ENCODE results near the gene NR1I2. TPM values are rescaled to one million over a fixed set of nuclear protein-coding genes. Genes with fewer than 3 reads are reported as not detected.

The NR1I2 gene
- total and polyA plus RNA-seq, 4 donors: 3.2 to 121 (median 48.1) TPM

DNA sequence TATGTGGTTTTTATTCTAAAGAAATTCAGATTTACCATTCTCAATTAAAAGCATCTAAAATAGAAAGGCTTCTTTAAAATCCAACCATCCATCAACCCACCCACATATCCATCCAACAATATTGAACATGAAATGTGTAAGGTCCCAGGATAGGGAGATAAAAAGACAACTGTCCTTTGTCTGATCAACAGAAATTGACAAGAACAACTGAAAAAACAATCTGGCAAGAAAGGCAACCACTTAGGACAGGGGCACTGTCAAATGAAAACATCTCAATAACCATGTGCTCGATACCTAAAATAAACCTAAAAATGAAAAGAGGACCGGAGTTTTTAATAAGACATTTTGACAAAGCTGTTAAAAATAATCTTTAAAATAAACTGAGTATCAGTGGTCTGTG lies 67.2 kb downstream of the NR1I2 start:
- Histone ChIP-seq H3K36me3 (ENCODE audit: control insufficient read depth in 4 of 4, insufficient read depth in 3 of 4, low read depth in 1 of 4, low read length in 3 of 4) (no peaks in the 10 kb centered on the region), H3K4me3 (ENCODE audit: low read depth in 1 of 3, low read length in 3 of 3) (no peak overlapping the region), H3K9ac (ENCODE audit: low read depth in 1 of 2, low read length in 2 of 2) (no peak overlapping the region), H3K27ac (ENCODE audit: low read depth in 1 of 2, low read length in 2 of 2) (no peak overlapping the region), H3K4me1 (ENCODE audit: control insufficient read depth in 4 of 4, insufficient read depth in 4 of 4, low read length in 3 of 4) (no peaks in the 10 kb centered on the region), H3K27me3 (ENCODE audit: control insufficient read depth in 4 of 4, insufficient read depth in 4 of 4, low read length in 3 of 4) (no peaks in the 10 kb centered on the region), H3K9me3 (ENCODE audit: control insufficient read depth in 4 of 4, low read length in 3 of 4) (no peaks in the 10 kb centered on the region)
- no peak for DNase-seq (ENCODE audit: low spot score)
- 93% methylated on average over 2 of the region's 2 CpGs for whole genome bisulfite sequencing
- TF ChIP-seq EGR1 (IDR thresholded peaks at IDR 0.05; ENCODE audit: low read depth in 2 of 2) (no peak), SP1 (IDR thresholded peaks at IDR 0.05) (no peak), HNF4A (conservative IDR thresholded peaks at IDR 0.05) (no peak), NR2F2 (IDR thresholded peaks at IDR 0.05) (no peak), TAF1 (conservative IDR thresholded peaks at IDR 0.05) (no peak), RAD21 (IDR thresholded peaks at IDR 0.05) (no peak), HNF4G (IDR thresholded peaks at IDR 0.05) (no peak), ZBTB33 (IDR thresholded peaks at IDR 0.05) (no peak), YY1 (IDR thresholded peaks at IDR 0.05) (no peak)
- TF ChIP-seq, protein P1, sequence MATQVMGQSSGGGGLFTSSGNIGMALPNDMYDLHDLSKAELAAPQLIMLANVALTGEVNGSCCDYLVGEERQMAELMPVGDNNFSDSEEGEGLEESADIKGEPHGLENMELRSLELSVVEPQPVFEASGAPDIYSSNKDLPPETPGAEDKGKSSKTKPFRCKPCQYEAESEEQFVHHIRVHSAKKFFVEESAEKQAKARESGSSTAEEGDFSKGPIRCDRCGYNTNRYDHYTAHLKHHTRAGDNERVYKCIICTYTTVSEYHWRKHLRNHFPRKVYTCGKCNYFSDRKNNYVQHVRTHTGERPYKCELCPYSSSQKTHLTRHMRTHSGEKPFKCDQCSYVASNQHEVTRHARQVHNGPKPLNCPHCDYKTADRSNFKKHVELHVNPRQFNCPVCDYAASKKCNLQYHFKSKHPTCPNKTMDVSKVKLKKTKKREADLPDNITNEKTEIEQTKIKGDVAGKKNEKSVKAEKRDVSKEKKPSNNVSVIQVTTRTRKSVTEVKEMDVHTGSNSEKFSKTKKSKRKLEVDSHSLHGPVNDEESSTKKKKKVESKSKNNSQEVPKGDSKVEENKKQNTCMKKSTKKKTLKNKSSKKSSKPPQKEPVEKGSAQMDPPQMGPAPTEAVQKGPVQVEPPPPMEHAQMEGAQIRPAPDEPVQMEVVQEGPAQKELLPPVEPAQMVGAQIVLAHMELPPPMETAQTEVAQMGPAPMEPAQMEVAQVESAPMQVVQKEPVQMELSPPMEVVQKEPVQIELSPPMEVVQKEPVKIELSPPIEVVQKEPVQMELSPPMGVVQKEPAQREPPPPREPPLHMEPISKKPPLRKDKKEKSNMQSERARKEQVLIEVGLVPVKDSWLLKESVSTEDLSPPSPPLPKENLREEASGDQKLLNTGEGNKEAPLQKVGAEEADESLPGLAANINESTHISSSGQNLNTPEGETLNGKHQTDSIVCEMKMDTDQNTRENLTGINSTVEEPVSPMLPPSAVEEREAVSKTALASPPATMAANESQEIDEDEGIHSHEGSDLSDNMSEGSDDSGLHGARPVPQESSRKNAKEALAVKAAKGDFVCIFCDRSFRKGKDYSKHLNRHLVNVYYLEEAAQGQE (IDR thresholded peaks at IDR 0.05): no peak

GRCh38 chr3:119856695-119857094 lies 74.8 kb downstream of the NR1I2 start:
- no peaks in the 10 kb centered on the region for H3K4me1 ChIP-seq (ENCODE audit: control insufficient read depth in 4 of 4, insufficient read depth in 4 of 4, low read length in 3 of 4)

More at GRCh38 chr3:119856695-119857094, 74.8 kb downstream of the NR1I2 start:
- no peak for DNase-seq (ENCODE audit: low spot score)
- Histone ChIP-seq H3K27me3 (ENCODE audit: control insufficient read depth in 4 of 4, insufficient read depth in 4 of 4, low read length in 3 of 4) (no peaks in the 10 kb centered on the region), H3K36me3 (ENCODE audit: control insufficient read depth in 4 of 4, insufficient read depth in 3 of 4, low read depth in 1 of 4, low read length in 3 of 4) (peaks cover 0 to 10% (median 5%) of the 10 kb centered on the region in 4 donors), H3K9me3 (ENCODE audit: control insufficient read depth in 4 of 4, low read length in 3 of 4) (peaks cover 0 to 3% (median 0%) of the 10 kb centered on the region in 4 donors), H3K9ac (ENCODE audit: low read depth in 1 of 2, low read length in 2 of 2) (no peak overlapping the region), H3K4me3 (ENCODE audit: low read depth in 1 of 3, low read length in 3 of 3) (no peak overlapping the region), H3K27ac (ENCODE audit: low read depth in 1 of 2, low read length in 2 of 2) (no peak overlapping the region)
- WGBS: 98% methylated on average over 3 of the region's 3 CpGs
- TF ChIP-seq SP1 (IDR thresholded peaks at IDR 0.05) (no peak), ATF3 (IDR thresholded peaks at IDR 0.05) (no peak), HNF4A (conservative IDR thresholded peaks at IDR 0.05) (no peak), TAF1 (conservative IDR thresholded peaks at IDR 0.05) (no peak), GABPA (IDR thresholded peaks at IDR 0.05 in 1 of 2, conservative IDR thresholded peaks at IDR 0.05 in 1 of 2) (no peak), MAX (IDR thresholded peaks at IDR 0.05) (no peak), NR2F2 (IDR thresholded peaks at IDR 0.05) (no peak), FOXA2 (IDR thresholded peaks at IDR 0.05) (no peak), JUND (IDR thresholded peaks at IDR 0.05) (no peak), FOXA1 (IDR thresholded peaks at IDR 0.05) (no peak), YY1 (IDR thresholded peaks at IDR 0.05) (no peak), RAD21 (IDR thresholded peaks at IDR 0.05) (no peak), HNF4G (IDR thresholded peaks at IDR 0.05) (no peak), EGR1 (IDR thresholded peaks at IDR 0.05; ENCODE audit: low read depth in 2 of 2) (no peak), RXRA (IDR thresholded peaks at IDR 0.05) (no peak), CTCF (IDR thresholded peaks at IDR 0.05; ENCODE audit: low read depth, low read length, missing input control) (no peak), ZBTB33 (IDR thresholded peaks at IDR 0.05) (no peak)
- TF ChIP-seq, protein P1 (IDR thresholded peaks at IDR 0.05): no peak

Measured in liver (tissue), 9 donors.